G401 (cell line): ENCODE results near the gene KIAA1217. TPM values are rescaled to one million over a fixed set of nuclear protein-coding genes. Genes with fewer than 3 reads are reported as not detected.

Source experiments
- DNase-seq: peaks from one replicate; pipeline ENCODE4 v3.0.0-alpha.2; 2015; ENCODE audit warnings: low spot score
- in situ Hi-C: cut with HindIII; loops from 2 replicates; pipeline ENCODE4 v1.10.0; 2016; ENCODE audit warnings: low sequenced_read_pairs, mixed read lengths
- total RNA-seq: library from RNA; depleted of rRNA; stranded (reverse); fragments of >200 nt; shearing (Covaris generic); gene quantifications from 2 replicates; pipeline ENCODE4 v1.2.3, GENCODE V29; 2014

KIAA1217 gene
- total RNA-seq, 1 experiment from 2014 or later = 2.1 TPM

DNA sequence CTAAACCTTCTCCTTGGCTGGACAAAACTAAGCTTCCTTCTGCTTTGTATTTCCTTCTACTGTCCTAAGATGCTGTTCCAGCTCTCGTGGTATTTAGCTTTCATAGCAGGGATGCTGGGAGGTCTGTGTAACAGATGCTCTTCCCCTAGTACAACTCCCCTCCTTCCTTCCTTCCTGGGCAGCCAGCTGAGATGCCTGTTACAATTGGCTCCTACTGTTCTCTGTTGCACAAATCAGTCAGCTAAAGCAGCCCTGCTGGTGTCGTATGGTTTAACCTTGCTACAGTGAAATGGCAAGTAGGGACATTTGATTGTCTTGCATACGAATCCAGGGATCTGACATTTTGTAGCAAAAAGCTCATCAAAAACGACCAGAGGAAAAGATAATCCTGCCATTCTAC, 371.0 kb downstream of the KIAA1217 start:
- peak; percentile 88 for DNase-seq
- in situ Hi-C loops = no loop called here

DNA sequence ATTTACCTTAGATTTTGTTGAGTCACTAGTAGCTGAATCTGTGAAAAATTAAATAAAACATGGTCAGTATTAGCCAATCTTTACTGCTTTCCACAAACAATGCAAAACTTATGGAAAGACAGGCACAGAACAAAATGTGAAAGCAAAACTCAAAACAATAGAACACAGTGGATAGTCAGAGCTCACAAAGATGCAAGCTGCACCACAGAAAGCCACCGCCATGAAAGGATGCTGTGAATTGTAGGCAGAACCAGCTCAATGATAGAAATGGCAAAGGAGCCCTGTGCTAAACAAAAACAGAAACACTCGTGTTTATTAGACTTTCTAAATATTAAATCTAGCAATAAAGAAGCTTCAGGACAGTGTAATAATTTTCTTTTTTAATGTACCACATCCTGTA, 380.3 kb downstream of the KIAA1217 start:
- DNase-seq = no peak
- in situ Hi-C loops = no loop called here

DNA sequence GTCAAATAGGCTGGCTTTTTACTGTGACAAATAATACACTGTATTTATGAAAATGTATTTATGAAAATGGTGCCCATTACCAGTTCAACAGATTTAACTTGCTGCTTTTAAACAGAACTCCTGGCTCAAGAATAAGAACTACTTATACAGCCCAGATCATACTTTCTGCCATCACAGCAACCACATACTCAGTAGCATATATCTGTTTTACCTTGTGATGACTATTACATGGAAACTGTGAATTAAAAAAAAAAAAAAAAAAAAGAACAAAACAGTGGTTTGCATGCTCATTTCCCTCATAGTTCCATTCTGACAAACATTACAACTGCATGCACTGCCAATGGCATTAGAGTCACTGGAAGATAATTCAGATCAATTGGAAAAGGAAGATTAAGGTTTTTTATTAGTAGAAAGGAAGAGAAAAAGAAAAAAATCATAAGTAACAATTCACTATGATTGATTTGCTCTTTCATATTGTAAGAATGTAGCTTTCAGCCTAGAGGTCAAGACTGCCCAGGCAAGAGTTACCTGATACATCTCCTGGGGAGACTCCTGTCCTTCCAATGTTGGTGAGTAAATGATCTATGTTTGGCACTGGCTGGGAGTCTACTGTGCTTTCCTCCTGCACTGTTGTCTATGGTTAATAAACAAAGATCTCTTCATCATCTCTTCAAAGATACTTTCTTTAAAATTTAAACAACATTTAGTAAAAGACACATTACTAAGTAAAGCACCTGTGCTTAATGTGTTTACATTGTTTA, 381.9 kb downstream of the KIAA1217 start:
- in situ Hi-C loops = no loop called here
- DNase-seq = no peak

- in situ Hi-C loops = no loop called here
- no peak for DNase-seq
Measured at GRCh38 chr10:24596217-24596930, 387.4 kb downstream of the KIAA1217 start.

- no peak for DNase-seq
- in situ Hi-C loops = no loop called here
Measured at GRCh38 chr10:24597426-24597825, 388.5 kb downstream of the KIAA1217 start.
